HepG2 (cell line): ENCODE measurements around the gene DNAH9. TPM values are rescaled to one million over a fixed set of nuclear protein-coding genes. Genes with fewer than 3 reads are reported as not detected.

Experiments used
- ATAC-seq: fragments of 200-7000 bp; cut with Tn5 transposase; 3 replicates; pipeline ENCODE4 v1.9.1; 2020; ENCODE audit warnings: mild to moderate bottlenecking, moderate library complexity
- BruUV-seq: library from RNA; stranded (reverse); fragments of 400-500 nt; replicated peaks from 2 replicates; lab custom pipeline; 2021; lab: Mats Ljungman, UMichigan
- CTCF ChIA-PET: fragments of 300-600 bp; formaldehyde crosslinking; extraction: SDS; loops from one replicate; lab custom pipeline; 2021; ENCODE audit warnings: low total read pairs, inconsistent platforms, low intra/inter-chr PET ratio; lab: Yijun Ruan, JAX
- POLR2A ChIA-PET: fragments of 350-600 bp; sonication (Branson Sonifier 250); formaldehyde crosslinking; loops from one replicate; lab custom pipeline; 2020; ENCODE audit warnings: antibody characterized with exemption, inconsistent platforms; lab: Yijun Ruan, JAX
- DNase-seq: peaks from one replicate; pipeline ENCODE4 v3.0.0-alpha.2; 2015; ENCODE audit warnings: low spot score
- FAIRE-seq: peaks from 3 replicates; lab custom pipeline; 2011; peaks lifted over from hg19 to GRCh38; lab: Jason Lieb, UNC
- H2AFZ ChIP-seq: one replicate; pipeline ENCODE4 v1.6.1; 2011; ENCODE audit warnings: low read length, inconsistent platforms
- H3K27ac ChIP-seq: fragments of 300-600 bp; 3 replicates; pipeline ENCODE4 v1.8.0; 2011; ENCODE audit warnings: mixed run types, mild to moderate bottlenecking, mixed read lengths, low read length, inconsistent platforms; ENCODE audit not compliant: insufficient read depth; ENCODE audit errors: extremely low read length
- H3K27me3 ChIP-seq, 2 experiments: fragments of 200-600 bp in 1 of 2; 2 replicates in 1 of 2; 3 replicates in 1 of 2; pipeline versions ENCODE4 v1.6.0 to v1.8.0; 2011; ENCODE audit warnings: low read length in 2 of 2, mild to moderate bottlenecking in 2 of 2, moderate library complexity in 2 of 2, inconsistent platforms in 1 of 2; ENCODE audit not compliant: insufficient read depth in 2 of 2, control insufficient read depth in 1 of 2
- H3K36me3 ChIP-seq, 2 experiments: fragments of 200-600 bp in 1 of 2; replicated peaks in 1 of 2; 2 replicates in 1 of 2; 3 replicates in 1 of 2; pipeline versions ENCODE4 v1.5.1 to v1.8.0; 2011; ENCODE audit warnings: low read length in 2 of 2, inconsistent platforms in 1 of 2; ENCODE audit not compliant: insufficient read depth in 2 of 2, control insufficient read depth in 1 of 2
- H3K4me1 ChIP-seq: 2 replicates; pipeline ENCODE4 v1.5.1; 2012; ENCODE audit warnings: low read length, inconsistent platforms; ENCODE audit not compliant: insufficient read depth
- H3K4me2 ChIP-seq: 2 replicates; pipeline ENCODE4 v1.6.0; 2011; ENCODE audit warnings: low read depth, low read length, inconsistent platforms
- H3K4me3 ChIP-seq, 3 experiments: fragments of 200-600 bp in 1 of 3; sonication (generic), shearing (Covaris generic) in 1 of 3; replicated peaks in 1 of 3; 2 replicates each; pipeline ENCODE4 v1.5.1; 2011 to 2016; ENCODE audit warnings: low read length in 3 of 3, inconsistent platforms in 2 of 3, low read depth in 2 of 3, mild to moderate bottlenecking in 2 of 3, control low read depth in 1 of 3, mixed read lengths in 1 of 3; ENCODE audit not compliant: insufficient read depth in 1 of 3
- H3K79me2 ChIP-seq: one replicate; pipeline ENCODE4 v1.6.1; 2011; ENCODE audit warnings: low read length, inconsistent platforms; ENCODE audit not compliant: insufficient read depth
- H3K9ac ChIP-seq: 2 replicates; pipeline ENCODE4 v1.6.0; 2011; ENCODE audit warnings: mild to moderate bottlenecking, low read depth, low read length, inconsistent platforms; ENCODE audit not compliant: insufficient read depth
- H3K9me3 ChIP-seq: 2 replicates; pipeline ENCODE4 v1.5.1; 2012; ENCODE audit warnings: mild to moderate bottlenecking, low read length
- H4K20me1 ChIP-seq: 2 replicates; pipeline ENCODE4 v1.6.0; 2011; ENCODE audit warnings: inconsistent platforms, mild to moderate bottlenecking, low read length, moderate library complexity; ENCODE audit not compliant: insufficient read depth
- CREB3 ChIP-seq: sonication (generic); formaldehyde crosslinking; IDR thresholded peaks from 2 replicates; pipeline ENCODE4 v1.5.0; 2020; ENCODE audit warnings: missing genetic modification reagents
- HMG20A ChIP-seq: IDR thresholded peaks from 2 replicates; pipeline ENCODE4 v1.6.1; 2016; ENCODE audit warnings: borderline replicate concordance
- IRF1 ChIP-seq: sonication (generic); formaldehyde crosslinking; IDR thresholded peaks from 2 replicates; pipeline ENCODE4 v1.4.0; 2020; ENCODE audit warnings: low read depth, mild to moderate bottlenecking, missing genetic modification reagents
- JDP2 ChIP-seq: sonication (generic); formaldehyde crosslinking; IDR thresholded peaks from 2 replicates; pipeline ENCODE4 v1.8.1; 2022; ENCODE audit warnings: missing genetic modification reagents, borderline replicate concordance
- MATR3 ChIP-seq: sonication (generic); formaldehyde crosslinking; IDR thresholded peaks from 2 replicates; pipeline ENCODE4 v1.4.0; 2020; ENCODE audit warnings: missing genetic modification reagents
- NCOR1 ChIP-seq: fragments of 200-600 bp; sonication (generic); IDR thresholded peaks from 2 replicates; pipeline ENCODE4 v1.7.0; 2017; ENCODE audit warnings: antibody characterized with exemption, low read length, borderline replicate concordance
- NFATC3 ChIP-seq: sonication (generic); formaldehyde crosslinking; IDR thresholded peaks from 2 replicates; pipeline ENCODE4 v1.5.1; 2020; ENCODE audit warnings: mild to moderate bottlenecking, missing genetic modification reagents
- PCBP1 ChIP-seq: fragments of 200-400 bp; formaldehyde crosslinking; IDR thresholded peaks from 2 replicates; pipeline ENCODE4 v1.6.1; 2017; ENCODE audit warnings: mild to moderate bottlenecking, low read depth, low read length, borderline replicate concordance
- PHF8 ChIP-seq: sonication (generic); formaldehyde crosslinking; IDR thresholded peaks from 2 replicates; pipeline ENCODE4 v1.5.0; 2020; ENCODE audit warnings: missing genetic modification reagents
- POGZ ChIP-seq: sonication (generic); formaldehyde crosslinking; IDR thresholded peaks from 2 replicates; pipeline ENCODE4 v1.4.0; 2020; ENCODE audit warnings: mild to moderate bottlenecking, missing genetic modification reagents
- PRPF4 ChIP-seq: fragments of 200-400 bp; formaldehyde crosslinking; IDR thresholded peaks from 2 replicates; pipeline ENCODE4 v1.6.1; 2016; ENCODE audit warnings: low read length, low read depth; ENCODE audit not compliant: poor library complexity, severe bottlenecking
- RBM39 ChIP-seq: fragments of 200-400 bp; formaldehyde crosslinking; IDR thresholded peaks from one replicate; pipeline ENCODE4 v1.6.1; 2018; ENCODE audit warnings: antibody characterized with exemption, mild to moderate bottlenecking, low read depth, low read length; ENCODE audit not compliant: poor library complexity, severe bottlenecking
- SALL1 ChIP-seq: sonication (generic); formaldehyde crosslinking; IDR thresholded peaks from 2 replicates; pipeline ENCODE4 v1.8.0; 2022; ENCODE audit warnings: mild to moderate bottlenecking, missing genetic modification reagents
- SP1 ChIP-seq, 2 experiments: fragments of 450-650 bp in 1 of 2; sonication (generic) in 1 of 2; formaldehyde crosslinking in 1 of 2; IDR thresholded peaks; 2 replicates each; pipeline versions ENCODE4 v1.4.0 to v1.6.1; 2016 to 2020; ENCODE audit warnings: missing genetic modification reagents in 1 of 2
- SRF ChIP-seq: IDR thresholded peaks from 2 replicates; pipeline ENCODE4 v1.6.1; 2011; ENCODE audit warnings: mild to moderate bottlenecking, low read depth, low read length, moderate library complexity
- U2AF1 ChIP-seq: fragments of 200-400 bp; formaldehyde crosslinking; optimal IDR thresholded peaks from 2 replicates; pipeline ENCODE3; 2017; ENCODE audit warnings: mild to moderate bottlenecking, low read depth, low read length
- ZNF274 ChIP-seq: sonication (generic); formaldehyde crosslinking; IDR thresholded peaks from 2 replicates; pipeline ENCODE4 v1.5.1; 2020; ENCODE audit warnings: mild to moderate bottlenecking, missing genetic modification reagents
- ZNF383 ChIP-seq: sonication (generic); formaldehyde crosslinking; IDR thresholded peaks from 2 replicates; pipeline ENCODE4 v1.4.0; 2020; ENCODE audit warnings: missing genetic modification reagents, mild to moderate bottlenecking, borderline replicate concordance
- ZNF570 ChIP-seq: sonication (generic); formaldehyde crosslinking; IDR thresholded peaks from 2 replicates; pipeline ENCODE4 v1.4.0; 2020; ENCODE audit warnings: mild to moderate bottlenecking, missing genetic modification reagents, borderline replicate concordance
- ZNF674 ChIP-seq: sonication (generic); formaldehyde crosslinking; IDR thresholded peaks from 2 replicates; pipeline ENCODE4 v1.5.0; 2020; ENCODE audit warnings: low read depth, mild to moderate bottlenecking, missing genetic modification reagents
- ZNF704 ChIP-seq: sonication (generic); formaldehyde crosslinking; IDR thresholded peaks from 2 replicates; pipeline ENCODE4 v1.8.1; 2023; ENCODE audit warnings: mild to moderate bottlenecking, inconsistent platforms, moderate library complexity, missing genetic modification reagents, borderline replicate concordance
- ZNF776 ChIP-seq: sonication (generic); formaldehyde crosslinking; IDR thresholded peaks from 2 replicates; pipeline ENCODE4 v1.4.0; 2020; ENCODE audit warnings: mild to moderate bottlenecking, missing genetic modification reagents
- WGBS: methylation state at CpG from one replicate; pipeline ENCODE4 v1.1.6; 2017; ENCODE audit warnings: low lambda C conversion rate; 5-methylcytosine and 5-hydroxymethylcytosine counted together
- in situ Hi-C: cut with HindIII; loops from 2 replicates; pipeline ENCODE4 v1.10.0; 2017; ENCODE audit warnings: low pct_unique_long_range_greater_than_20kb; ENCODE audit not compliant: extremely low pct_ligation_motif_present
- intact Hi-C: fragments of 100-400 bp; cut with micrococcal nuclease; formaldehyde crosslinking; loops from one replicate; pipeline ENCODE4 v1.10.0; 2022; ENCODE audit not compliant: unreplicated experiment
- polyA plus RNA-seq, 8 experiments: library from polyadenylated mRNA; depleted of rRNA in 3 of 8; stranded (reverse) in 7 of 8; unstranded in 1 of 8; fragments of >200 nt; fragmentation: Illumina TruSeq in 4 of 8; extraction: Trizol in 4 of 8; gene quantifications; 2 replicates each; pipeline versions ENCODE4 v1.2.1 to v1.2.3, GENCODE V29; 2011 to 2016; ENCODE audit warnings: low read depth in 4 of 8, missing spikeins in 1 of 8, mixed read lengths in 1 of 8; ENCODE audit not compliant: insufficient read depth in 1 of 8
- total RNA-seq, 5 experiments: library from RNA; depleted of rRNA; stranded (reverse); fragments of >200 nt; fragmentation: Illumina TruSeq; extraction: Trizol; gene quantifications; 2 replicates each; pipeline ENCODE4 v1.2.3, GENCODE V29; 2016; ENCODE audit warnings: low read depth in 1 of 5

DNAH9 gene
- total and polyA plus RNA-seq, 2 of the 13 experiments (the other 11 are each of a cell fraction or from before 2014, with no cell fraction given), result not detected

GRCh38 chr17:11997147-11997971, 399.1 kb downstream of the DNAH9 start, which contains the start of gene ZNF18:
Gene ZNF18, minus strand, starts transcription at chr17:11997475. Its CDS starts 4,646 bp downstream, at chr17:11992829.
- in situ Hi-C loops, result no loop called here
- Histone ChIP-seq H3K27me3 (peaks cover 0 to 3% of the 10 kb centered on the region in 2 experiments; a peak in 1 of 5 replicates), H3K9ac (peak within 1 kb of the TSS; percentile 79), H2AFZ (peak within 1 kb of the TSS; percentile 84), H3K27ac (peak within 1 kb of the TSS; percentile 80), H4K20me1 (no peaks in the 10 kb centered on the region), H3K79me2 (no peaks in the 10 kb centered on the region), H3K36me3 (no peaks in the 10 kb centered on the region), H3K4me2 (peak within 1 kb of the TSS; percentile 96), H3K9me3 (no peaks in the 10 kb centered on the region), H3K4me3 (peak within 1 kb of the TSS; percentile 80 to 98 (median 80)), H3K4me1 (peaks cover 15% of the 10 kb centered on the region)
- 7% methylated on average over 23 of the region's 74 CpGs for WGBS
- ChIA-PET CTCF (no interaction called here), POLR2A (interaction anchor here (0.6 to 3.2 kb wide), 20 partner anchors 9 to 1020 kb away, joined by 3 to 112 read pairs (median 6); partner anchors contain the start of genes ELAC2 and MAP2K4)
- peak; percentile 82 for DNase-seq
- FAIRE-seq, result peak; percentile 23
- intact Hi-C loops, result loop anchor here (5.0 kb wide), 1 partner anchor 90 kb away; no protein-coding TSS in a partner anchor
- peak; percentile 98 for ATAC-seq
- no TSS peak for BruUV-seq
- TF ChIP-seq ZNF776 (no peak), PRPF4 (peak; percentile 90), JDP2 (no peak; the same call in 1 of the 2 replicates), PCBP1 (no peak), CREB3 (0 out of 2 replicates have a peak, but pooled peaks have one; percentile 71), PHF8 (peak; percentile 91), HMG20A (no peak), SALL1 (CRISPR knock-in tag) (no peak; the same call in 1 of the 2 replicates), IRF1 (CRISPR knock-in tag) (no peak), NFATC3 (CRISPR knock-in tag) (no peak), POGZ (CRISPR knock-in tag) (peak; percentile 62), RBM39 (peak; percentile 80), ZNF274 (peak; percentile 54), ZNF674 (CRISPR knock-in tag) (no peak), ZNF570 (no peak), ZNF704 (no peak), SP1 (IDR thresholded peaks at IDR 0.05) (no peak), SP1 (CRISPR knock-in tag; IDR thresholded peaks at IDR 0.05) (peak; percentile 71; the same call in 1 of the 2 replicates), NCOR1 (no peak), MATR3 (CRISPR knock-in tag) (no peak), U2AF1 (peak; percentile 41), ZNF383 (CRISPR knock-in tag) (no peak), SRF (no peak)
